Naive thymus-derived CD8-positive, alpha-beta T cell (primary cell): ENCODE measurements around the gene MTFR2. TPM values are rescaled to one million over a fixed set of nuclear protein-coding genes. Genes with fewer than 3 reads are reported as not detected.

Experiments
- ATAC-seq, 2 donors: fragments of 150-1000 bp; cut with Tn5 transposase in 1 of 2; sonication (Bioruptor Pico), chemical (Tn5 transposase) in 1 of 2; 1 replicate in 1 of 2; 2 replicates in 1 of 2; pipeline ENCODE4 v1.10.0; 2021; ENCODE audit warnings: mild to moderate bottlenecking in 2 of 2, moderate library complexity in 2 of 2
- POLR2A ChIA-PET: fragments of 350-600 bp; sonication (Branson Sonifier 250); formaldehyde crosslinking; loops from one replicate; lab custom pipeline; 2021; ENCODE audit warnings: antibody characterized with exemption; lab: Charles Lee
- DNase-seq, 10 donors: peaks; one replicate each; pipeline versions ENCODE4 v3.0.0 to v3.0.0-alpha.2; 2020 to 2022
- H3K27ac Mint-ChIP-seq, 10 donors: one replicate each; pipeline ENCODE4 v1.8.0; 2020 to 2022; ENCODE audit warnings: mild to moderate bottlenecking in 10 of 10, mixed read lengths in 10 of 10, moderate library complexity in 4 of 10, inconsistent platforms in 1 of 10
- H3K27me3 Mint-ChIP-seq, 5 donors: one replicate each; pipeline ENCODE4 v1.8.0; 2021 to 2022; ENCODE audit warnings: mixed read lengths in 5 of 5
- H3K36me3 Mint-ChIP-seq, 3 donors: one replicate each; pipeline ENCODE4 v1.8.0; 2020 to 2022; ENCODE audit warnings: mixed read lengths in 3 of 3, mild to moderate bottlenecking in 2 of 3, inconsistent platforms in 1 of 3
- H3K4me1 Mint-ChIP-seq, 4 donors: one replicate each; pipeline ENCODE4 v1.8.0; 2021 to 2022; ENCODE audit warnings: mixed read lengths in 4 of 4
- H3K4me3 Mint-ChIP-seq, 10 donors: one replicate each; pipeline ENCODE4 v1.8.0; 2020 to 2022; ENCODE audit warnings: mild to moderate bottlenecking in 10 of 10, mixed read lengths in 10 of 10, moderate library complexity in 6 of 10, inconsistent platforms in 1 of 10
- H3K9me3 Mint-ChIP-seq, 9 donors: one replicate each; pipeline ENCODE4 v1.8.0; 2020 to 2022; ENCODE audit warnings: mixed read lengths in 9 of 9, mild to moderate bottlenecking in 3 of 9, inconsistent platforms in 1 of 9, moderate library complexity in 1 of 9
- polyA plus RNA-seq, 3 donors: library from polyadenylated mRNA; unstranded; fragments of 300-500 nt; fragmentation: Illumina TruSeq; gene quantifications; one replicate each; pipeline ENCODE4 v1.2.3, GENCODE V29; 2021
- total RNA-seq, 8 experiments: library from RNA in 2 of 8; stranded (reverse) in 2 of 8; gene quantifications; one replicate each; pipeline ENCODE4 v1.2.3 and lab custom pipeline; 2021 to 2026

The MTFR2 gene
- total and polyA plus RNA-seq, 5 experiments from 2014 or later: 0.13 to 4.3 (median 1.0) TPM

GRCh38 chr6:136209496-136209895, 40.6 kb downstream of the MTFR2 start:
- POLR2A ChIA-PET: no interaction called here
- Mint-ChIP-seq H3K4me1 (no peaks in the 10 kb centered on the region), H3K9me3 (no peaks in the 10 kb centered on the region), H3K27me3 (peaks cover 0 to 4% (median 0%) of the 10 kb centered on the region in 5 donors), H3K36me3 (no peaks in the 10 kb centered on the region), H3K27ac (no peak overlapping the region), H3K4me3 (no peak overlapping the region)
- ATAC-seq: no peak
- no peak for DNase-seq

DNA sequence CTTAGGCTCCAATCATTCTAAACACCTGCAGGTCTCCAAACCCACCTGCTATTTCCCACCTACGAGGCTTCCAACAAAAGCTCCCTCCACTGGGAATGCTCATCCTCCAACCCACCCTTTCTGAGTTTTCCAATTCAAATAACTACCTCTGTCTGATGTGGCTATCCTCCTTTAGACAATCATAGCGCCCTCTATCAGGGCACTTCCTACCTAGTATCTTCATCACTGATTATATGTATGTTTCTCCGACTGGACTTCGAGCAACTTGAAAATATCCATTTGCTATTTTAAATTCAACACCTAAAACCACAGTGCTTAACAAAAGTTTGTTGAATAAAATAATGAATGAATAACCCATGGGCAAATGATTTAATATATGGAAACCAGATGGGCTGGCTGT, 41.3 kb downstream of the MTFR2 start:
- Mint-ChIP-seq H3K4me1 (no peaks in the 10 kb centered on the region), H3K4me3 (no peak overlapping the region)

DNA sequence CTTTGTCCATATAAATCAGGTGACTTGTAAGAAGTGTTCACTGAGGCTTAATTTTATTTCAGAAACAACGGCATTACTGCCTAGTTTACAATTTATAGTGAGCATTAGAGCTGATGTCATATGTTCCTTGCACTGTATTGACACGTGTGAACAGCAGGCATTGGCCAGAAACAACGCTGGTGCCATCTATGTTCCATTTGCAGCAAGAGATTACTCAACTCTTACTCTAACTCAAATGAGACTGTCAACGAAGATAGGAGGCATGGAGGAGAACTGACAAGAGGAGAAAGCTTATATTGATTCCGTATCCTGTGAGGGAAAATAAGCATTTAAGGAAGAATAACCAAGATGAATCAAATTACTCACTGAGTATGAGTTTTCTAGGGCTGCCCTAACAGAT, 48.4 kb downstream of the MTFR2 start:
- ATAC-seq (no peak), DNase-seq (no peak)
- Mint-ChIP-seq H3K9me3 (no peaks in the 10 kb centered on the region), H3K36me3 (no peaks in the 10 kb centered on the region), H3K4me3 (no peak overlapping the region), H3K4me1 (no peaks in the 10 kb centered on the region), H3K27me3 (peaks cover 0 to 4% (median 1%) of the 10 kb centered on the region in 5 donors), H3K27ac (no peak overlapping the region)
- POLR2A ChIA-PET: no interaction called here

More for the DNA sequence above, 41.3 kb downstream of the MTFR2 start:
- Mint-ChIP-seq H3K27me3 (peaks cover 0 to 4% (median 0%) of the 10 kb centered on the region in 5 donors), H3K9me3 (no peaks in the 10 kb centered on the region), H3K36me3 (no peaks in the 10 kb centered on the region), H3K27ac (no peak overlapping the region)
- no peak for DNase-seq
- no peak for ATAC-seq
- POLR2A ChIA-PET: no interaction called here

DNA sequence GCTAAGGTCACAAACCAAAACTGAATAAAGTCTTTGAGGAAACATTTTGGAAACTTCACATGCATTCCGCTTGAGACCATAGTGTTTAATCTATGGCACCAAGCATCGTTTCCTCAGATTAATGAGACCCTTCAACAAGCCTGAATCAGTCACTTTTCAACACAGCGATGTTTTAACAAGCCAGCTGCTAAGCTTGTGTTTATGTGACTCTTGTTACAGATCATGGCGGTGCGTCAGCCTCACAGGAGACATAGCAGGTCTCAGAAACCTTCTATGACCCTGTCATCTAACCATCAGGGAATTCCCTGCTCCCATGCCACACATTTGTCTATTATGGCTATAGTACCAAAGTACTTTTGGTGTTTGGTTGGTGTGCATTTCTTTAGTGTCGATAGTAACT, 57.2 kb downstream of the MTFR2 start:
- POLR2A ChIA-PET: no interaction called here
- Mint-ChIP-seq H3K27ac (peak overlapping the region in 1 of 10 donors; percentile 10), H3K4me1 (no peaks in the 10 kb centered on the region), H3K4me3 (no peak overlapping the region), H3K36me3 (no peaks in the 10 kb centered on the region), H3K27me3 (peaks cover 0 to 3% (median 0%) of the 10 kb centered on the region in 5 donors), H3K9me3 (no peaks in the 10 kb centered on the region)
- ATAC-seq: no peak
- no peak for DNase-seq

DNA sequence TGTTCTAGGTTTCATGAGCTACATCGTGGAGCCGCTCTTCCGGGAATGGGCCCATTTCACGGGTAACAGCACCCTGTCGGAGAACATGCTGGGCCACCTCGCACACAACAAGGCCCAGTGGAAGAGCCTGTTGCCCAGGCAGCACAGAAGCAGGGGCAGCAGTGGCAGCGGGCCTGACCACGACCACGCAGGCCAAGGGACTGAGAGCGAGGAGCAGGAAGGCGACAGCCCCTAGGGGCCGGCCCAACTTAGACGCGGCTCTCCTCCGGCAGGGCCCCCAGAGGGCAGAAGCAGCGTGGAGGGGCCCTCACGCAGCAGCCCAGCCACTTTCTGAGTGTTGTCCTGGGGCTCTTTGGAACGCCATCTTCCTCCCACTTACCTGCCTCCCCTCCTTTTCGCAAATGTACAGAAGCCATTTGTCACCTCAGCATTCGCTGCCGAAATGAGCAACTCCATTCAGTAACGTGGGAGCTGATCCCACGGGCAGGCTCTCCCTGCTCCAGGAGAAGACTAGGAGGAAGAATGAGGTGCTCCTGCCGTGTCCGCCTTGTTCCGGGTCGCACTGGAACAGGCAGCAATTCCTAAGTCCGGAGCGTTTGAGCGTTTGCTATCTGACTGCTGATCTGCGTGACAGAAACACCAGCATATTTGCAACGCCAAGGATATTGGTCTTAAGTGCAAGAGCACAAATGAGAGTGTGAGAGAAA, 58.4 kb downstream of the MTFR2 start:
- DNase-seq (no peak), ATAC-seq (no peak)
- Mint-ChIP-seq H3K9me3 (no peaks in the 10 kb centered on the region), H3K4me1 (no peaks in the 10 kb centered on the region), H3K27me3 (peaks cover 0 to 3% (median 0%) of the 10 kb centered on the region in 5 donors), H3K27ac (peak overlapping the region in 1 of 10 donors; percentile 18), H3K4me3 (no peak overlapping the region), H3K36me3 (no peaks in the 10 kb centered on the region)
- POLR2A ChIA-PET: no interaction called here

- DNase-seq (no peak), ATAC-seq (no peak)
- Mint-ChIP-seq H3K36me3 (no peaks in the 10 kb centered on the region), H3K4me1 (peaks cover 0 to 6% (median under 1%) of the 10 kb centered on the region in 4 donors), H3K4me3 (no peak overlapping the region), H3K27ac (no peak overlapping the region), H3K9me3 (no peaks in the 10 kb centered on the region), H3K27me3 (peaks cover 0 to 3% (median 0%) of the 10 kb centered on the region in 5 donors)
- POLR2A ChIA-PET: no interaction called here
These were observed 61.0 kb downstream of the MTFR2 start for GRCh38 chr6:136189104-136189503.

DNA sequence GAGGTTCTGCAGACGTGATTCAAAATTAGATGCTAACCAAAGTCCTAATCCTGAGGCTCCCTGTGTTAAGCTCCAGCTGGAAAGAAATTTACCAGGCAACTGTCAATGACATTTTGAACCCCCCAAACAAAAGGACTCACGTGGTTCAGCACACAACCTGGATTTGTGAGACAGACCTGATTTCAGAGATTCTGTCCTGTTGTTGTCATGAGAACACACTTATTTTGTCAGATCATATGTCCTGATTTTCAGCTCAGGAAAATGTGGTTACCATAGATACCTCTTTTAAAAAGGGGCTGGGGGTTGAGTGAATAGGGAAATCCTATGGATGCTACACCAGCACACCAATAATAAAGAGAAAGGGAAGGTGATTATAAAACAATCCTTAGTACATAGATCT, 61.6 kb downstream of the MTFR2 start:
- Mint-ChIP-seq H3K36me3 (no peaks in the 10 kb centered on the region), H3K4me1 (peaks cover 0 to 12% (median under 1%) of the 10 kb centered on the region in 4 donors), H3K27ac (no peak overlapping the region), H3K4me3 (no peak overlapping the region), H3K27me3 (peaks cover 0 to under 1% (median 0%) of the 10 kb centered on the region in 5 donors), H3K9me3 (no peaks in the 10 kb centered on the region)
- POLR2A ChIA-PET: no interaction called here
- ATAC-seq: no peak
- no peak for DNase-seq

DNA sequence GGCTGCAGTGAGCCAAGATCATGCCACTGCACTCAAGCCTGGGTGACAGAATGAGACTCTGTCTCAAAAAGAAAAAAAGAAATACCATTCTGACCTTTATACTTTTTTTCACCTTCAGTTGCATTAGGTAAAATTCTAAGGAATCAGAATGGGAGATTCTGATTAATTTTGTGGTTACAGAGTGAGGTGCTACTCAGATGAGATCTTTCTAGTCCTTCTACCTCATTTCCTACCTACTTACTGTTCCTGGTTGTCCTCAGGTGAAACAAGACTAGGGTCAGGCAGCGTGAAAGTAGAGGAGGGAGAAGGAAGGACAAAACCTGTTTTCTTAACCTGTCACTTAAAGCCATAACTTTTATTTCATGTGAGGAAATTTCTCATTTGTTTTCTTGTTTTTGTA, 63.7 kb downstream of the MTFR2 start:
- Mint-ChIP-seq H3K36me3 (no peaks in the 10 kb centered on the region), H3K4me1 (peaks cover 0 to 12% (median under 1%) of the 10 kb centered on the region in 4 donors), H3K4me3 (no peak overlapping the region), H3K9me3 (no peaks in the 10 kb centered on the region), H3K27me3 (no peaks in the 10 kb centered on the region), H3K27ac (no peak overlapping the region)
- ATAC-seq: no peak
- DNase-seq: no peak
- POLR2A ChIA-PET: no interaction called here

DNA sequence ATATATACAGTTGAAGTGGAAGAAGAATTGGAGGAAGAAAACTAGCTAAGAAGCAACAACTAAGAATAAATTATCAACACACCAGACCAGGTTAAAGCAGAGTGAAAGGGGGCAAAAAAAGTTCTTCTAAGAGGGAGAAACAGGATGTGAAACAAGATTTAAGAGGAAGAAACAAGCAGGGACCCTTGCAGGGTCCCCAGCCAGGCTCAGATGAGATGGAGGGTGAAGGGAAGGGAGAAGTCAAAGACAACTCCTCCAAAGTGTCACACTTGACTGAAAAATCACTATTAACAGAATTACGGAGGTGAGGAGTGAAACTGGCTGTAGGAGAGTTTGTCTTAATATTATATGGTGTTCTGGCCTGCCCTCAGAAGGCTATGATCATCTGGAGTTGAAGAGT, 65.4 kb downstream of the MTFR2 start:
- DNase-seq: no peak
- Mint-ChIP-seq H3K9me3 (no peaks in the 10 kb centered on the region), H3K36me3 (no peaks in the 10 kb centered on the region), H3K4me1 (peaks cover 0 to 12% (median under 1%) of the 10 kb centered on the region in 4 donors), H3K27ac (peak overlapping the region in 1 of 10 donors; percentile 16), H3K4me3 (no peak overlapping the region), H3K27me3 (no peaks in the 10 kb centered on the region)
- POLR2A ChIA-PET: no interaction called here
- no peak for ATAC-seq

DNA sequence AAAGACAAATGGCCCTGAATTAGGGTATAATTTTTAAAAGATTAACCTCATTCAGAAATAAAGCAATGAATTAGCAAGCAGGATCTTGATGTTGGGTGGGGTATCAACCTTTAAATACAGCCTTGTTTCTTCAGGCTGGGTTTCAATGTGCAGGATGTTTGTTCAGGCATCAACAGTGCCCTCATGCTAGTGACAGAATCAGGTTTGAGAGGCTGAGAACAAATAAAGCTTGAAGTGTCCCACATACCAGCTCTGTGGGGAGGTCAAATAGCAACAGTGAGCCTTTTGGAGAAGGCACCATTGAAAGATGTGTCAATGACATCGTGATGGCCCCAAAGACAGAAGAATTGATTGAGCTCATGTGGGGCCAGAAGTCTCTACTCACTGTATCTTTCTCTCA, 68.2 kb downstream of the MTFR2 start:
- H3K27me3 Mint-ChIP-seq: no peaks in the 10 kb centered on the region
- no peaks in the 10 kb centered on the region for H3K36me3 Mint-ChIP-seq
- no peak overlapping the region for H3K27ac Mint-ChIP-seq
- POLR2A ChIA-PET: no interaction called here
- H3K9me3 Mint-ChIP-seq: no peaks in the 10 kb centered on the region
- no peak overlapping the region for H3K4me3 Mint-ChIP-seq
- H3K4me1 Mint-ChIP-seq: peaks cover 0 to 12% (median under 1%) of the 10 kb centered on the region in 4 donors
- ATAC-seq: no peak
- DNase-seq: no peak

GRCh38 chr6:136181512-136181833, 68.6 kb downstream of the MTFR2 start:
- no peak overlapping the region for H3K4me3 Mint-ChIP-seq
- DNase-seq (no peak), ATAC-seq (no peak)
- no peaks in the 10 kb centered on the region for H3K27me3 Mint-ChIP-seq
- H3K4me1 Mint-ChIP-seq: peaks cover 0 to 12% (median under 1%) of the 10 kb centered on the region in 4 donors
- no peak overlapping the region for H3K27ac Mint-ChIP-seq
- H3K9me3 Mint-ChIP-seq: no peaks in the 10 kb centered on the region
- H3K36me3 Mint-ChIP-seq: no peaks in the 10 kb centered on the region
- POLR2A ChIA-PET: no interaction called here
